OCI-LY7 (cell line): ENCODE measurements around the gene SKIC2. TPM values are rescaled to one million over a fixed set of nuclear protein-coding genes. Genes with fewer than 3 reads are reported as not detected.

Source experiments
- BruUV-seq: library from RNA; stranded (reverse); fragments of 400-500 nt; replicated peaks from 2 replicates; lab custom pipeline; 2021; lab: Mats Ljungman, UMichigan
- CTCF ChIA-PET: fragments of 300-600 bp; sonication (Branson Sonifier 250); formaldehyde crosslinking; loops from one replicate; lab custom pipeline; 2022; ENCODE audit warnings: antibody characterized with exemption; ENCODE audit not compliant: unreplicated experiment; lab: Charles Lee
- POLR2A ChIA-PET: fragments of 300-600 bp; sonication (Branson Sonifier 250); formaldehyde crosslinking; loops from one replicate; lab custom pipeline; 2022; ENCODE audit warnings: antibody characterized with exemption; lab: Charles Lee
- DNase-seq: peaks from one replicate; pipeline ENCODE4 v3.0.0-alpha.2; 2015; ENCODE audit warnings: low spot score
- H2AFZ ChIP-seq: fragments of 200-600 bp; sonication (generic), shearing (Covaris generic); 2 replicates; pipeline ENCODE4 v1.6.1; 2014; ENCODE audit warnings: mild to moderate bottlenecking, antibody characterized with exemption, low read length, moderate library complexity
- H3K27ac ChIP-seq: fragments of 200-600 bp; sonication (generic); 2 replicates; pipeline ENCODE4 v1.5.1; 2014; ENCODE audit warnings: mixed run types, low read depth, mild to moderate bottlenecking, moderate library complexity, low read length, inconsistent platforms; ENCODE audit not compliant: poor library complexity, severe bottlenecking
- H3K36me3 ChIP-seq: fragments of 200-600 bp; sonication (generic); 2 replicates; pipeline ENCODE4 v1.6.1; 2014; ENCODE audit warnings: mild to moderate bottlenecking, antibody characterized with exemption, low read length, moderate library complexity, mixed read lengths; ENCODE audit not compliant: insufficient read depth
- H3K4me1 ChIP-seq: fragments of 200-600 bp; sonication (generic); 2 replicates; pipeline ENCODE4 v1.5.1; 2014; ENCODE audit warnings: mild to moderate bottlenecking, low read length; ENCODE audit not compliant: insufficient read depth, poor library complexity, severe bottlenecking
- H3K4me2 ChIP-seq: fragments of 200-600 bp; sonication (generic); 2 replicates; pipeline ENCODE4 v1.6.1; 2014; ENCODE audit warnings: mild to moderate bottlenecking, low read length
- H3K4me3 ChIP-seq: fragments of 200-600 bp; sonication (generic); 2 replicates; pipeline ENCODE4 v1.5.1; 2014; ENCODE audit warnings: mild to moderate bottlenecking, low read depth, low read length; ENCODE audit not compliant: poor library complexity, severe bottlenecking
- H3K79me2 ChIP-seq: fragments of 200-600 bp; sonication (generic); 2 replicates; pipeline ENCODE4 v1.6.1; 2016; ENCODE audit warnings: low read depth, mild to moderate bottlenecking, low read length, moderate library complexity, mixed read lengths; ENCODE audit not compliant: insufficient read depth
- H3K9me2 ChIP-seq: fragments of 200-600 bp; sonication (generic); 2 replicates; pipeline ENCODE4 v1.6.1; 2016; ENCODE audit warnings: mild to moderate bottlenecking, low read length, mixed read lengths; ENCODE audit not compliant: insufficient read depth
- H3K9me3 ChIP-seq: fragments of 200-600 bp; sonication (generic); 2 replicates; pipeline ENCODE4 v1.6.1; 2014; ENCODE audit warnings: mild to moderate bottlenecking, mixed run types, low read length, mixed read lengths
- H4K20me1 ChIP-seq: fragments of 200-600 bp; sonication (generic); 2 replicates; pipeline ENCODE4 v1.6.1; 2014; ENCODE audit warnings: mild to moderate bottlenecking, antibody characterized with exemption, low read length, moderate library complexity, mixed read lengths; ENCODE audit not compliant: insufficient read depth
- CTCF ChIP-seq: fragments of 200-600 bp; sonication (generic); conservative IDR thresholded peaks from 2 replicates; pipeline ENCODE4 v1.5.1; 2014; ENCODE audit warnings: mild to moderate bottlenecking, antibody characterized with exemption, low read length, moderate library complexity, mixed read lengths
- EZH2phosphoT487 ChIP-seq: fragments of 200-600 bp; sonication (generic); IDR thresholded peaks from 2 replicates; pipeline ENCODE4 v1.6.1; 2018; ENCODE audit warnings: low read depth, borderline replicate concordance, mild to moderate bottlenecking, mixed run types, antibody characterized with exemption, low read length, moderate library complexity, mixed read lengths
- intact Hi-C: fragments of 100-400 bp; cut with micrococcal nuclease; formaldehyde crosslinking; loops from one replicate; pipeline ENCODE4 v1.10.0; 2022; ENCODE audit not compliant: unreplicated experiment
- total RNA-seq, 2 experiments: library from RNA; depleted of rRNA in 1 of 2; stranded (reverse); fragments of >200 nt in 1 of 2; shearing (Covaris generic) in 1 of 2; gene quantifications; 2 replicates each; pipeline ENCODE4 v1.2.3, GENCODE V29; 2014 to 2022

The SKIC2 gene
- total RNA-seq, 2 experiments from 2014 or later, result 45.8 to 77.5 TPM

GRCh38 chr6:31968791-31969711 lies 10.1 kb downstream of the SKIC2 start:
- intact Hi-C loops, result no loop called here
- Histone ChIP-seq H3K4me3 (no peak overlapping the region), H3K79me2 (peaks cover 18% of the 10 kb centered on the region; the same call in 1 of the 2 replicates), H4K20me1 (no peaks in the 10 kb centered on the region), H3K36me3 (peaks cover 61% of the 10 kb centered on the region), H3K27ac (no peak overlapping the region), H3K4me1 (peaks cover 25% of the 10 kb centered on the region), H3K9me3 (no peaks in the 10 kb centered on the region), H3K4me2 (no peak overlapping the region), H3K9me2 (no peaks in the 10 kb centered on the region), H2AFZ (no peak overlapping the region)
- DNase-seq, result no peak
- no TSS peak for BruUV-seq
- ChIA-PET CTCF (no interaction called here), POLR2A (interaction anchor here (3.7 kb wide), 1 partner anchor 11 kb away, joined by 26 read pairs; the partner anchor contains the start of genes NELFE and SKIC2)
- TF ChIP-seq EZH2phosphoT487 (no peak), CTCF (no peak)

GRCh38 chr6:31969712-31970603 lies 11.0 kb downstream of the SKIC2 start:
- no peak overlapping the region for H2AFZ ChIP-seq
- TF ChIP-seq CTCF (no peak), EZH2phosphoT487 (no peak)
- H3K4me2 ChIP-seq, result peak overlapping the region; percentile 98
- no TSS peak for BruUV-seq
- no peaks in the 10 kb centered on the region for H3K9me2 ChIP-seq
- H3K36me3 ChIP-seq, result peaks cover 55% of the 10 kb centered on the region
- intact Hi-C loops, result no loop called here
- DNase-seq, result no peak
- H4K20me1 ChIP-seq, result no peaks in the 10 kb centered on the region
- no peaks in the 10 kb centered on the region for H3K9me3 ChIP-seq
- peaks cover 25% of the 10 kb centered on the region for H3K4me1 ChIP-seq
- H3K27ac ChIP-seq, result no peak overlapping the region
- CTCF ChIA-PET, result no interaction called here
- POLR2A ChIA-PET, result interaction anchor here (3.7 kb wide), 1 partner anchor 12 kb away, joined by 26 read pairs; the partner anchor contains the start of genes NELFE and SKIC2
- peaks cover 18% of the 10 kb centered on the region; the same call in 1 of the 2 replicates for H3K79me2 ChIP-seq
- peak overlapping the region; percentile 82 for H3K4me3 ChIP-seq
